IMR-90 (cell line): ENCODE measurements around the gene ALDH2. TPM values are rescaled to one million over a fixed set of nuclear protein-coding genes. Genes with fewer than 3 reads are reported as not detected.
A peak's percentile ranks its signal among the peaks of the same experiment; 100 is the strongest.

Experiments used
- ATAC-seq: fragments of 200-7000 bp; cut with Tn5 transposase; 2 replicates; pipeline ENCODE4 v1.9.1; 2020; ENCODE audit warnings: low read depth, mild to moderate bottlenecking, moderate library complexity
- BruUV-seq: library from RNA; stranded (reverse); fragments of 400-500 nt; replicated peaks from 2 replicates; lab custom pipeline; 2021; lab: Mats Ljungman, UMichigan
- CTCF ChIA-PET: fragments of 300-600 bp; formaldehyde crosslinking; extraction: SDS; loops from one replicate; lab custom pipeline; 2021; ENCODE audit warnings: antibody characterized with exemption; lab: Yijun Ruan, JAX
- POLR2A ChIA-PET: fragments of 300-600 bp; sonication (Branson Sonifier 250); formaldehyde crosslinking; loops from one replicate; lab custom pipeline; 2022; ENCODE audit warnings: antibody characterized with exemption; ENCODE audit not compliant: unreplicated experiment; lab: Charles Lee
- DNase-seq: peaks from one replicate; pipeline ENCODE4 v3.0.0; 2013
- H2AFZ ChIP-seq: replicated peaks from 2 replicates; pipeline ENCODE3; 2013; ENCODE audit warnings: low read length, mild to moderate bottlenecking; ENCODE audit not compliant: poor library complexity
- H2AK5ac ChIP-seq: 2 replicates; pipeline ENCODE4 v1.6.1; 2013; ENCODE audit warnings: low read depth, low read length, inconsistent platforms
- H2AK9ac ChIP-seq: replicated peaks from 2 replicates; pipeline ENCODE3; 2013; ENCODE audit warnings: mild to moderate bottlenecking, low read depth, low read length, moderate library complexity; ENCODE audit not compliant: poor library complexity
- H2BK120ac ChIP-seq: 2 replicates; pipeline ENCODE4 v1.6.1; 2013; ENCODE audit warnings: low read depth, low read length, inconsistent platforms
- H2BK15ac ChIP-seq: 3 replicates; pipeline ENCODE4 v1.6.1; 2013; ENCODE audit warnings: low read depth, low read length, inconsistent platforms
- H2BK20ac ChIP-seq: 2 replicates; pipeline ENCODE4 v1.6.1; 2013; ENCODE audit warnings: low read depth, mild to moderate bottlenecking, inconsistent platforms, low read length, moderate library complexity
- H2BK5ac ChIP-seq: 2 replicates; pipeline ENCODE4 v1.6.1; 2013; ENCODE audit warnings: mild to moderate bottlenecking, low read depth, low read length, inconsistent platforms; ENCODE audit not compliant: poor library complexity, severe bottlenecking
- H3K14ac ChIP-seq: replicated peaks from 2 replicates; pipeline ENCODE4 v1.6.1; 2013; ENCODE audit warnings: low read depth, low read length, inconsistent platforms
- H3K18ac ChIP-seq: 2 replicates; pipeline ENCODE4 v1.6.1; 2013; ENCODE audit warnings: low read depth, low read length, control low read depth
- H3K23ac ChIP-seq: 2 replicates; pipeline ENCODE4 v1.6.1; 2013; ENCODE audit warnings: low read depth, low read length, inconsistent platforms
- H3K27ac ChIP-seq: 2 replicates; pipeline ENCODE4 v1.5.1; 2013; ENCODE audit warnings: mild to moderate bottlenecking, control low read depth, low read length; ENCODE audit not compliant: insufficient read depth
- H3K27me3 ChIP-seq: 2 replicates; pipeline ENCODE4 v1.6.1; 2013; ENCODE audit warnings: low read length; ENCODE audit not compliant: control insufficient read depth, insufficient read depth
- H3K36me3 ChIP-seq: 2 replicates; pipeline ENCODE4 v1.6.1; 2013; ENCODE audit warnings: low read length, mixed read lengths; ENCODE audit not compliant: control insufficient read depth, insufficient read depth
- H3K4ac ChIP-seq: 2 replicates; pipeline ENCODE4 v1.6.1; 2013; ENCODE audit warnings: low read depth, low read length, inconsistent platforms
- H3K4me1 ChIP-seq: 2 replicates; pipeline ENCODE4 v1.6.1; 2013; ENCODE audit warnings: low read length, mixed read lengths; ENCODE audit not compliant: control insufficient read depth, insufficient read depth
- H3K4me2 ChIP-seq: 2 replicates; pipeline ENCODE4 v1.6.1; 2013; ENCODE audit warnings: low read depth, mild to moderate bottlenecking, control low read depth, low read length, moderate library complexity
- H3K4me3 ChIP-seq: 2 replicates; pipeline ENCODE4 v1.5.1; 2013; ENCODE audit warnings: low read depth, mild to moderate bottlenecking, control low read depth, low read length, moderate library complexity; ENCODE audit not compliant: insufficient read depth
- H3K56ac ChIP-seq: 2 replicates; pipeline ENCODE4 v1.6.1; 2013; ENCODE audit warnings: low read length, inconsistent platforms; ENCODE audit not compliant: insufficient read depth; ENCODE audit errors: extremely low read depth
- H3K79me1 ChIP-seq, 2 experiments: 2 replicates each; pipeline ENCODE4 v1.6.1; 2013; ENCODE audit warnings: low read length in 2 of 2, inconsistent platforms in 1 of 2, low read depth in 1 of 2
- H3K9ac ChIP-seq: 2 replicates; pipeline ENCODE4 v1.6.1; 2013; ENCODE audit warnings: low read depth, low read length, control low read depth
- H3K9me1 ChIP-seq: 2 replicates; pipeline ENCODE4 v1.6.1; 2013; ENCODE audit warnings: low read length, inconsistent platforms; ENCODE audit not compliant: insufficient read depth
- H3K9me3 ChIP-seq: 2 replicates; pipeline ENCODE4 v1.6.1; 2013; ENCODE audit warnings: low read length; ENCODE audit not compliant: control insufficient read depth, insufficient read depth
- H4K20me1 ChIP-seq: 2 replicates; pipeline ENCODE4 v1.6.1; 2013; ENCODE audit warnings: low read length, inconsistent platforms; ENCODE audit not compliant: insufficient read depth
- H4K5ac ChIP-seq: 2 replicates; pipeline ENCODE4 v1.6.1; 2013; ENCODE audit warnings: mild to moderate bottlenecking, low read depth, low read length, control low read depth
- H4K8ac ChIP-seq, 2 experiments: 2 replicates each; pipeline ENCODE4 v1.6.1; 2013; ENCODE audit warnings: low read depth in 2 of 2, low read length in 2 of 2, control low read depth in 1 of 2, inconsistent platforms in 1 of 2
- H4K91ac ChIP-seq: 2 replicates; pipeline ENCODE4 v1.6.1; 2013; ENCODE audit warnings: low read depth, low read length, inconsistent platforms; ENCODE audit not compliant: insufficient read depth
- BHLHE40 ChIP-seq: fragments of 150-350 bp; IDR thresholded peaks from 2 replicates; pipeline ENCODE4 v1.6.1; 2016; ENCODE audit warnings: mild to moderate bottlenecking, low read depth, low read length
- CEBPB ChIP-seq: IDR thresholded peaks from 2 replicates; pipeline ENCODE4 v1.6.1; 2012; ENCODE audit warnings: low read depth, low read length, improper control_type of control experiment
- CHD1 ChIP-seq: IDR thresholded peaks from 2 replicates; pipeline ENCODE4 v1.6.1; 2012; ENCODE audit warnings: low read depth, low read length, improper control_type of control experiment
- CTCF ChIP-seq: conservative IDR thresholded peaks from 2 replicates; pipeline ENCODE4 v1.5.1; 2012; ENCODE audit warnings: mild to moderate bottlenecking, low read depth, low read length, improper control_type of control experiment
- ELK1 ChIP-seq: fragments of 150-350 bp; IDR thresholded peaks from 2 replicates; pipeline ENCODE4 v1.6.1; 2016; ENCODE audit warnings: low read depth, mild to moderate bottlenecking, low read length, moderate library complexity, borderline replicate concordance
- FOS ChIP-seq: fragments of 150-350 bp; IDR thresholded peaks from 2 replicates; pipeline ENCODE4 v1.6.1; 2016; ENCODE audit warnings: low read depth, low read length
- MAFK ChIP-seq: IDR thresholded peaks from 2 replicates; pipeline ENCODE4 v1.6.1; 2012; ENCODE audit warnings: low read depth, low read length, improper control_type of control experiment
- MAZ ChIP-seq: IDR thresholded peaks from 2 replicates; pipeline ENCODE4 v1.6.1; 2012; ENCODE audit warnings: low read depth, mild to moderate bottlenecking, low read length, improper control_type of control experiment, moderate library complexity, borderline replicate concordance
- NFE2L2 ChIP-seq: fragments of 150-350 bp; IDR thresholded peaks from 2 replicates; pipeline ENCODE4 v1.6.1; 2016; ENCODE audit warnings: low read depth, mild to moderate bottlenecking, low read length
- POLR2A ChIP-seq: IDR thresholded peaks from 2 replicates; pipeline ENCODE4 v1.6.1; 2012; ENCODE audit warnings: mild to moderate bottlenecking, low read depth, low read length
- RAD21 ChIP-seq: IDR thresholded peaks from 2 replicates; pipeline ENCODE4 v1.6.1; 2012; ENCODE audit warnings: low read length, improper control_type of control experiment
- RCOR1 ChIP-seq: IDR thresholded peaks from 2 replicates; pipeline ENCODE4 v1.6.1; 2012; ENCODE audit warnings: mild to moderate bottlenecking, low read length, improper control_type of control experiment; ENCODE audit not compliant: insufficient replicate concordance
- RFX5 ChIP-seq: IDR thresholded peaks from 2 replicates; pipeline ENCODE4 v1.8.0; 2012; ENCODE audit warnings: low read depth, mild to moderate bottlenecking, low read length, moderate library complexity
- SMC3 ChIP-seq: fragments of 150-350 bp; IDR thresholded peaks from 2 replicates; pipeline ENCODE4 v1.6.1; 2016; ENCODE audit warnings: low read depth, mild to moderate bottlenecking, antibody characterized with exemption, low read length, moderate library complexity
- USF2 ChIP-seq: fragments of 150-350 bp; IDR thresholded peaks from 2 replicates; pipeline ENCODE4 v1.6.1; 2017; ENCODE audit warnings: mild to moderate bottlenecking, antibody characterized with exemption, low read length, low read depth
- WGBS, 2 experiments: methylation state at CpG; one replicate each; pipeline versions ENCODE4 v1.1.5 to v1.1.7; 2013; ENCODE audit warnings: missing lambda C conversion rate in 2 of 2; ENCODE audit not compliant: insufficient read length in 1 of 2; ENCODE audit errors: extremely low coverage in 2 of 2; 5-methylcytosine and 5-hydroxymethylcytosine counted together
- dilution Hi-C: fragments of 300-500 bp; cut with HindIII; formaldehyde crosslinking; loops from one replicate; pipeline ENCODE4 v1.14.3; 2018; ENCODE audit warnings: low sequenced_read_pairs; ENCODE audit not compliant: unreplicated experiment
- in situ Hi-C: fragments of 300-500 bp; cut with MboI; formaldehyde crosslinking; loops from 3 replicates; pipeline ENCODE4 v1.14.3; 2019; ENCODE audit warnings: low sequenced_read_pairs, inconsistent platforms, mixed read lengths
- intact Hi-C: fragments of 100-400 bp; cut with micrococcal nuclease; formaldehyde crosslinking; loops from 2 replicates; pipeline ENCODE4 v1.10.0; 2022
- polyA plus RNA-seq, 3 experiments: library from polyadenylated mRNA; depleted of rRNA; stranded (reverse); fragments of >200 nt; gene quantifications; 2 replicates each; pipeline ENCODE4 v1.2.3, GENCODE V29; 2012; ENCODE audit warnings: low replicate concordance in 1 of 3
- total RNA-seq: library from RNA; depleted of rRNA; stranded (reverse); fragments of >200 nt; gene quantifications from 2 replicates; pipeline ENCODE4 v1.2.3, GENCODE V29; 2012

ALDH2 gene
- total and polyA plus RNA-seq, 2 of the 4 experiments (the other 2 are of a cell fraction) = 16.0 to 41.2 TPM

- Histone ChIP-seq H2AK9ac (no peak overlapping the region), H4K8ac (no peak overlapping the region), H3K9ac (no peak overlapping the region), H3K9me1 (no peaks in the 10 kb centered on the region), H4K20me1 (no peaks in the 10 kb centered on the region), H3K4me3 (no peak overlapping the region), H3K4ac (no peak overlapping the region), H2BK120ac (no peak overlapping the region), H2AFZ (peak overlapping the region; percentile 70), H3K27me3 (peaks cover 5% of the 10 kb centered on the region), H3K4me2 (no peak overlapping the region), H3K14ac (no peak overlapping the region), H2AK5ac (no peak overlapping the region), H3K36me3 (no peaks in the 10 kb centered on the region), H3K56ac (no peak overlapping the region), H2BK5ac (no peak overlapping the region), H4K91ac (no peak overlapping the region), H4K5ac (no peak overlapping the region), H3K79me1 (no peaks in the 10 kb centered on the region), H3K27ac (no peak overlapping the region), H3K18ac (no peak overlapping the region), H3K4me1 (no peaks in the 10 kb centered on the region), H3K9me3 (no peaks in the 10 kb centered on the region), H2BK15ac (no peak overlapping the region), H2BK20ac (no peak overlapping the region), H3K23ac (no peak overlapping the region)
- no peak for ATAC-seq
- ChIA-PET POLR2A (no interaction called here), CTCF (no interaction called here)
- BruUV-seq = no TSS peak
- DNase-seq = no peak
- TF ChIP-seq RCOR1 (no peak), CEBPB (no peak), NFE2L2 (no peak), CHD1 (no peak), BHLHE40 (no peak), CTCF (no peak), MAFK (no peak), RAD21 (no peak), POLR2A (no peak), ELK1 (no peak), SMC3 (no peak), FOS (no peak), MAZ (no peak), RFX5 (no peak), USF2 (no peak)
- intact Hi-C loops (no loop called here), dilution Hi-C loops (no loop called here), in situ Hi-C loops (no loop called here)
- whole genome bisulfite sequencing, 2 experiments = no CpG with 5 or more reads among the region's 8 CpGs
These were observed 61.7 kb downstream of the ALDH2 start for GRCh38 chr12:111828338-111828979.
